Chondrocyte (in vitro differentiated cells): ENCODE data around the gene LASP1. TPM values are rescaled to one million over a fixed set of nuclear protein-coding genes. Genes with fewer than 3 reads are reported as not detected.
"Not testable (repeated sequence)": the region's sequence is repeated elsewhere in the genome, so short reads cannot be mapped to it uniquely, and the experiment has no call there.

ENCODE experiments used
- DNase-seq: peaks from one replicate; pipeline ENCODE4 v3.0.0; 2021; ENCODE audit warnings: mixed read lengths, low spot score
- H3K27ac Mint-ChIP-seq: one replicate; pipeline ENCODE4 v1.8.0; 2021; ENCODE audit warnings: mild to moderate bottlenecking, moderate library complexity, mixed read lengths; ENCODE audit not compliant: unreplicated experiment
- H3K27me3 Mint-ChIP-seq: 2 replicates; pipeline ENCODE4 v1.8.0; 2021; ENCODE audit warnings: low read depth, mixed read lengths
- H3K36me3 Mint-ChIP-seq: 2 replicates; pipeline ENCODE4 v1.8.0; 2021; ENCODE audit warnings: low read depth, mixed read lengths
- H3K4me1 Mint-ChIP-seq: 2 replicates; pipeline ENCODE4 v1.8.0; 2021; ENCODE audit warnings: low read depth, mild to moderate bottlenecking, mixed read lengths
- H3K4me3 Mint-ChIP-seq: one replicate; pipeline ENCODE4 v1.8.0; 2021; ENCODE audit warnings: mild to moderate bottlenecking, moderate library complexity, mixed read lengths; ENCODE audit not compliant: unreplicated experiment
- H3K9me3 Mint-ChIP-seq: 2 replicates; pipeline ENCODE4 v1.8.0; 2021; ENCODE audit warnings: low read depth, mixed read lengths
- total RNA-seq: library from RNA; stranded (reverse); gene quantifications from 3 replicates; pipeline ENCODE4 v1.2.1, GENCODE V29; 2021
- TF ChIP-seq, protein P1 (sequence below): fragments of 200-600 bp; sonication (generic); IDR thresholded peaks from 2 replicates; pipeline ENCODE4 v1.5.0; 2021; ENCODE audit warnings: antibody characterized with exemption, mild to moderate bottlenecking, moderate library complexity

Gene LASP1
- total RNA-seq, 1 donor from 2014 or later, result 599 TPM

DNA sequence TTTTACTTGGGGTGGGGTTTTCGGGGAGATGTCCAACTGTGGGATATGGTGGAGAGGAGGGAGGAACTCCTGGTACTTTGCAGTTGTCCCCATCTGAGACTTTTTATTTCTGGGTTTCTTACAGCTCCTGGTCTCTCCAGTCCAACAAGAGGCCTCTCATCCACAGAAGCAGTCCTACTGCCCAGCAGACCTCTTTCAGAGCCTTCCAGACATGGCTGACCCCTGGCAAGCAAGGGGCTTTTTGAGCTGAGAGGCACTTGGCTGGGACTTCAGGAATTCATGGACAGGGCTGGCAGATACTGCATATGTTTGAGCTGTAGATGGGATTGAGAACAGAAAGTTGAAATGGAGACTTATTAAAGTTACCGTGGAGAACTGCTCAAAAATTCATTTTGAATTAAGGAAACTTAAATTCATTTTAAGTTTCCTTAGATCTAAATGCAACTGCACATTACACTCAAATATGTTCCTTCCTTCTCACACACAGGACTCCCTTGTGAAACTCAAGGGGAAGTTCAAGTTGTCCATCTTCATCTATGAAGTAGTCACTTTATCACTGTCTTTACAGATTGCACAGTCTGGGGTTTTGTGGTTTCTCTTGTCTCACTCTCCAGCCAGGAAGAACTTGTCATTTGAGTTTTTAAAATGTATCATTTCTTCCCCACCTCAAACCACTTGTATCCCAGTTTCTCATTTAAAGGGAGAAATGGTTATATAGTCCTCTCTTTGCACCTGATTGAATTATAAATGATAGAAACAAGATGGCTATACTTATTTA is 56.6 kb downstream of the LASP1 start:
- Mint-ChIP-seq H3K4me1 (peaks cover 36% of the 10 kb centered on the region), H3K27me3 (no peaks in the 10 kb centered on the region), H3K9me3 (no peaks in the 10 kb centered on the region), H3K27ac (peak overlapping the region; percentile 34), H3K36me3 (peaks cover 2% of the 10 kb centered on the region), H3K4me3 (no peak overlapping the region)
- DNase-seq, result no peak
- TF ChIP-seq, protein P1, sequence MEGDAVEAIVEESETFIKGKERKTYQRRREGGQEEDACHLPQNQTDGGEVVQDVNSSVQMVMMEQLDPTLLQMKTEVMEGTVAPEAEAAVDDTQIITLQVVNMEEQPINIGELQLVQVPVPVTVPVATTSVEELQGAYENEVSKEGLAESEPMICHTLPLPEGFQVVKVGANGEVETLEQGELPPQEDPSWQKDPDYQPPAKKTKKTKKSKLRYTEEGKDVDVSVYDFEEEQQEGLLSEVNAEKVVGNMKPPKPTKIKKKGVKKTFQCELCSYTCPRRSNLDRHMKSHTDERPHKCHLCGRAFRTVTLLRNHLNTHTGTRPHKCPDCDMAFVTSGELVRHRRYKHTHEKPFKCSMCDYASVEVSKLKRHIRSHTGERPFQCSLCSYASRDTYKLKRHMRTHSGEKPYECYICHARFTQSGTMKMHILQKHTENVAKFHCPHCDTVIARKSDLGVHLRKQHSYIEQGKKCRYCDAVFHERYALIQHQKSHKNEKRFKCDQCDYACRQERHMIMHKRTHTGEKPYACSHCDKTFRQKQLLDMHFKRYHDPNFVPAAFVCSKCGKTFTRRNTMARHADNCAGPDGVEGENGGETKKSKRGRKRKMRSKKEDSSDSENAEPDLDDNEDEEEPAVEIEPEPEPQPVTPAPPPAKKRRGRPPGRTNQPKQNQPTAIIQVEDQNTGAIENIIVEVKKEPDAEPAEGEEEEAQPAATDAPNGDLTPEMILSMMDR, result no peak

DNA sequence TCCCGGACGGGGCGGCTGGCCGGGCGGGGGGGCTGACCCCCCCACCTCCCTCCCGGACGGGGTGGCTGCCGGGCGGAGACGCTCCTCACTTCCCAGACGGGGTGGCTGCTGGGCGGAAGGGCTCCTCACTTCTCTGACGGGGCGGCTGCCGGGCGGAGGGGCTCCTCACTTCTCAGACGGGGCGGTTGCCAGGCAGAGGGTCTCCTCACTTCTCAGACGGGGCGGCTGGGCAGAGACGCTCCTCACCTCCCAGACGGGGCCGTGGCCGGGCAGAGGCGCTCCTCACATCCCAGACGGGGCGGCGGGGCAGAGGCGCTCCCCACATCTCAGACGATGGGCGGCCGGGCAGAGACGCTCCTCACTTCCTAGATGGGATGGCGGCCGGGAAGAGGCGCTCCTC is 60.9 kb downstream of the LASP1 start:
- H3K36me3 Mint-ChIP-seq, H3K9me3 Mint-ChIP-seq, H3K27ac Mint-ChIP-seq, DNase-seq, H3K4me3 Mint-ChIP-seq, H3K27me3 Mint-ChIP-seq: not testable (repeated sequence)
- H3K4me1 Mint-ChIP-seq, result peaks cover 28% of the 10 kb centered on the region

DNA sequence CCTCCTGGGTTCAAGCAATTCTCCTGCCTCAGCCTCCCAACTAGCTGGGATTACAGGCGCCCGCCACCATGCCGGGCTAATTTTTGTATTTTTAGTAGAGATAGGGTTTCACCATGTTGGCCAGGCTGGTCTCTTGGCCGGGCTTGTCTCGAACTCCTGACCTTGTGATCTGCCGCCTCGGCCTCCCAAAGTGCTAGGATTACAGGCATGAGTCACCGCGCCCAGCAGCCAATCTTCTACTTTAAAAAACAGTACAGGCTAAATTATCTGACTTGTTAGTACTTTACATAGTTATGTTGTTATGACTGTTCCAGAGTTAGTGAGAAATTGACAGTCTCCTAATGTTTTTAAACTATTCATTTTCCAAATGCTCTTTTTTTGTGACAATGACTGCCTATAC is 64.1 kb downstream of the LASP1 start:
- not testable (repeated sequence) for H3K27me3 Mint-ChIP-seq, H3K4me3 Mint-ChIP-seq, H3K9me3 Mint-ChIP-seq, DNase-seq, H3K36me3 Mint-ChIP-seq
- peak overlapping the region; percentile 36 for H3K27ac Mint-ChIP-seq
- peaks cover 31% of the 10 kb centered on the region for H3K4me1 Mint-ChIP-seq

DNA sequence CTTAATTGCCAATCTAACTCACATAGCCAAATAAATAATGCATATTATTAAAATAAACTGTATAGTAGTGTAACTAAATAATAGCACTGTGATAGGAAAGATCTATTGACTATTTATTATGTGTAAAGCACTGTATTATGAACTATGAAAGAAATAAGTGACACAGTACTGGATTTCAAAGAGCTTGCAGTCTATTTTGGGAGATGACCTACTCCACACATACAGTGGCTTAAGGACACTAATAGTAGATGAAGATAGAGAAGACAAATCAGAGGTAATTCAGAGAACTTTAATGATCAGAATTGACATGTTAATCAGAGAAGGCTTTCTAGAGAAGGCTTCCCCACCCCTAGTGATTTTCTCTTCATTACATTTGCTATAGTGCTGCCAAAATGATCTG is 70.1 kb downstream of the LASP1 start:
- no peaks in the 10 kb centered on the region for H3K9me3 Mint-ChIP-seq
- H3K4me1 Mint-ChIP-seq, result peaks cover 19% of the 10 kb centered on the region
- no peaks in the 10 kb centered on the region for H3K36me3 Mint-ChIP-seq
- H3K27me3 Mint-ChIP-seq, result no peaks in the 10 kb centered on the region
- no peak for DNase-seq
- H3K4me3 Mint-ChIP-seq, result no peak overlapping the region
- TF ChIP-seq, protein P1, result no peak
- H3K27ac Mint-ChIP-seq, result no peak overlapping the region

DNA sequence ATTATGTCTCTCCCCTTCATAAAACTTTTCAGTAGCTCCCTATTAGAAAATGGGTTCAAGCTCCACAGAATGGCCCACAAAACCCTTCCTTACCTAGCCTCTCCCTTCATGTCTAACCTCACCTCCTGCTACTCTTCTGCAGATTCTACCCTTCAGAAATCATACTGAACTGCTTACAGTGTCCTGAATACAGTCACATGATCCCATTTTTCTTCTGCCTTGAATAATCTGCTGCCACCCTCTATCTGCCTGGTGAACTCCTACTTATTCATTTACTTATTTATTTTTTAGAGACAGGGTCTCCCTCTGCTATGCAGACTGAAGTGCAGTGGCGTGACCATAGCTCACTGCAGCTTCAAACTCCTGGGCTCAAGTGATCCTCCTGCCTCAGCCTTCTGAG is 70.5 kb downstream of the LASP1 start:
- TF ChIP-seq, protein P1, result no peak
- Mint-ChIP-seq H3K27ac (no peak overlapping the region), H3K27me3 (no peaks in the 10 kb centered on the region), H3K36me3 (no peaks in the 10 kb centered on the region), H3K4me1 (peaks cover 17% of the 10 kb centered on the region), H3K9me3 (no peaks in the 10 kb centered on the region), H3K4me3 (no peak overlapping the region)
- DNase-seq, result no peak

DNA sequence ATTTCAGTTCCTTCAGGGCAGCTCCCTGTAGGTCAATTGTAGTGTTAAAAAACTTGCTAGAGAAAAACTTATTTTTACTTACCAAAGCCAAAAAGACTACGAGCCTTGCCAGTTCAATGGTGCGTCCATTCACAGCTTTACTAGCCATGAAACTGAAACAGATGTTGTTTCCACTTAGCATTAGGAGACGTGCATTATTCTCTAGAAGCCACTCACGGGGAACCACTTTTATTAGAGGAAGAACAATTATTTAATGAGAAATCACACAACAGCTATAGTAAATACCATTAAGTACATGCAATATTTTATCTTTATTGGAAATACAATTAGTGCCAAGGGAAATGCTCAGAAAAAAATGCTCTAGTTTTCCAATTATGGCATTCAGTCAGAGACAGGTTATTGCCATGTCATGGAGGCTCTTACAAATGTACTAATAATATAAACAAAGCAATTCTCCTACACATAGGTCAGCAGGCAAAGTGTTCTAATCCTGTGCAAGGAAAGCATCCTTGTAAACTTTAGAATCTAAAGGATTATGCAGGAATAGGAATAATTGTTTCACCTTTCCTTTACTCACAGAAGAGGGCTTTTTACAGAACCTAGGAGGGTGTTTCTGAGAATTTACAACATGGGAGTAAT is 73.0 kb downstream of the LASP1 start:
- H3K4me1 Mint-ChIP-seq, result peaks cover 4% of the 10 kb centered on the region
- H3K9me3 Mint-ChIP-seq, result no peaks in the 10 kb centered on the region
- no peak overlapping the region for H3K27ac Mint-ChIP-seq

More for the DNA sequence above, 73.0 kb downstream of the LASP1 start:
- Mint-ChIP-seq H3K27me3 (no peaks in the 10 kb centered on the region), H3K36me3 (no peaks in the 10 kb centered on the region), H3K4me3 (no peak overlapping the region)
- TF ChIP-seq, protein P1, result no peak
- DNase-seq, result no peak
